ENCODE results near the gene ZFP62. TPM values are rescaled to one million over a fixed set of nuclear protein-coding genes. Genes with fewer than 3 reads are reported as not detected.
A peak's percentile ranks its signal among the peaks of the same experiment; 100 is the strongest.

The ZFP62 gene
- total and polyA plus RNA-seq, 2 donors (not counting 1 experiment from before 2014, with no cell fraction given): 14.4 to 24.1 TPM

DNA sequence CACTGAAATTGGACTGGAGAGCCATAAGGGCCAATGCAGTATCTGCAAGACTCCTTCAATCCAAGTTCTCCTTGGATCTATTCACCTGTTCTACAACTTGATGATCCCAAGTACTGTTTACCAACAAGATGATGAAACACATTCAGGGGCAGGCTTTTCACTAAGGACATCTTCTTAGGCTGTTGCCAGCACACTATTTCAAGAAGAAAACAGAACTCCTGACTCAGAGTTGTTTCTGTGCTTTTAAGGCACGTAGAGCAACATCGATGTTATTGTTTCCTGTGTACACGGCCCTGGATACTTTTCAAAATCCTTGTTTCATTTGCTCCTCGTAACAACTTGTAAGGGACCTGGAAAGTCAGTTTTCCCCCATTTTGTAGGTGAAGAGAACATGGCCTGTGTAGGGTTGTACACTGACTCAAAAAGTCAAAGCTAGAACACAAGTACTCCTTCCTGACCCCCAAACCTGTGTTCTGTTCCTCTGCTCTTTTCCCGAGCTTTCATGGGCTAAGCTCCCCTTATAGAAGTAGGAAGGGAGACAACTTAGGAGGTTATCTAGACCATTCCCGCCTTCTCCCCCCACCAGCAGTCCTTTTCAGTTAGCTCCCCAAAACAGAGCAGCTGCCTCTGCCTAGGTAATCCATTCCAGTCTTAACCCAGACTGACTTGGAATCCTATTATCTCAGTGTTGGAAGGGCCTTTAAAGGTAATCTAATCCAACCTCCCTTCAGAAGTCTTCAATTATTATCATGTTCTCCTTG is 53.2 kb downstream of the ZFP62 start:
- Histone ChIP-seq H4K20me1 (ENCODE audit: control insufficient read depth, extremely low read depth, insufficient read depth, low read length) (no peaks in the 10 kb centered on the region), H3K27ac (ENCODE audit: insufficient read depth, low read length) (no peak overlapping the region), H3K27me3 (ENCODE audit: control insufficient read depth, insufficient read depth, low read length) (no peaks in the 10 kb centered on the region), H3K79me2 (ENCODE audit: control insufficient read depth, insufficient read depth, low read length) (peaks cover 18% of the 10 kb centered on the region), H3K4me3 (replicated peaks in 1 of 4; ENCODE audit: control extremely low read depth in 1 of 4, insufficient read depth in 1 of 4, low read depth in 3 of 4, low read length in 4 of 4) (peak overlapping the region in 2 of 4 experiments; percentile 89 to 93), H3K36me3 (ENCODE audit: control insufficient read depth, insufficient read depth, low read length) (no peaks in the 10 kb centered on the region), H3K9me3 (ENCODE audit: control insufficient read depth, insufficient read depth, low read depth, low read length) (no peaks in the 10 kb centered on the region), H3K9ac (ENCODE audit: insufficient read depth, low read length) (no peak overlapping the region), H2AFZ (ENCODE audit: low read length) (no peak overlapping the region), H3K4me2 (ENCODE audit: extremely low read depth, insufficient read depth, low read length) (peak overlapping the region; percentile 42), H3K4me1 (ENCODE audit: control insufficient read depth, extremely low read depth, insufficient read depth, low read length) (peaks cover 19% of the 10 kb centered on the region)
- no peak for TF ChIP-seq EZH2 (IDR thresholded peaks at IDR 0.05; ENCODE audit: low read length, missing control alignments)
- TF ChIP-seq, protein P1, sequence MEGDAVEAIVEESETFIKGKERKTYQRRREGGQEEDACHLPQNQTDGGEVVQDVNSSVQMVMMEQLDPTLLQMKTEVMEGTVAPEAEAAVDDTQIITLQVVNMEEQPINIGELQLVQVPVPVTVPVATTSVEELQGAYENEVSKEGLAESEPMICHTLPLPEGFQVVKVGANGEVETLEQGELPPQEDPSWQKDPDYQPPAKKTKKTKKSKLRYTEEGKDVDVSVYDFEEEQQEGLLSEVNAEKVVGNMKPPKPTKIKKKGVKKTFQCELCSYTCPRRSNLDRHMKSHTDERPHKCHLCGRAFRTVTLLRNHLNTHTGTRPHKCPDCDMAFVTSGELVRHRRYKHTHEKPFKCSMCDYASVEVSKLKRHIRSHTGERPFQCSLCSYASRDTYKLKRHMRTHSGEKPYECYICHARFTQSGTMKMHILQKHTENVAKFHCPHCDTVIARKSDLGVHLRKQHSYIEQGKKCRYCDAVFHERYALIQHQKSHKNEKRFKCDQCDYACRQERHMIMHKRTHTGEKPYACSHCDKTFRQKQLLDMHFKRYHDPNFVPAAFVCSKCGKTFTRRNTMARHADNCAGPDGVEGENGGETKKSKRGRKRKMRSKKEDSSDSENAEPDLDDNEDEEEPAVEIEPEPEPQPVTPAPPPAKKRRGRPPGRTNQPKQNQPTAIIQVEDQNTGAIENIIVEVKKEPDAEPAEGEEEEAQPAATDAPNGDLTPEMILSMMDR (conservative IDR thresholded peaks at IDR 0.05 in 1 of 2, IDR thresholded peaks at IDR 0.05 in 1 of 2; ENCODE audit: low read depth in 1 of 2, low read length in 2 of 2): no peak
- no peak for DNase-seq (ENCODE audit: low read depth in 2 of 2)

DNA sequence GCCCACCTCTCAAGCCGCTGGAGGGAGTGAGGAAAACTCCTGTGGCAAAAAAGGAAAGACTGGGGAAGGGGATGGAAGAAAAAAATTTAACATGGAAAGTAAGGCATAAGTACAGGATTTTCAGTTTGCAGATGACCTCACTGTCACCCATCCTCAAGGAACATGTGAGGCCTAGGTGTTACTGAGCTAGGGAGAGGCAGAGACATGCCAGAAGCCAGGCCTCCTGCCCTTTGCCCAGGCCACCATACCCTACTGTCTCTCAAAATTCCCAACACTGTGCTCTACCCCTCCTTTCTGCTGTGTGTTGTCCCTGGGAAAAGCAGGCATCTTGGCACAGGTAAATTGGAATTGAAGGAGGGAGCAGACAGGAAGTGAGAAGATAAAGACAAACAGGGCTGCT is 54.0 kb downstream of the ZFP62 start:
- H2AFZ ChIP-seq (ENCODE audit: low read length): no peak overlapping the region
- no peak overlapping the region for H3K27ac ChIP-seq (ENCODE audit: insufficient read depth, low read length)
- no peaks in the 10 kb centered on the region for H3K36me3 ChIP-seq (ENCODE audit: control insufficient read depth, insufficient read depth, low read length)
- no peaks in the 10 kb centered on the region for H3K27me3 ChIP-seq (ENCODE audit: control insufficient read depth, insufficient read depth, low read length)
- no peak for DNase-seq (ENCODE audit: low read depth in 2 of 2)
- H4K20me1 ChIP-seq (ENCODE audit: control insufficient read depth, extremely low read depth, insufficient read depth, low read length): peaks cover under 1% of the 10 kb centered on the region
- H3K9ac ChIP-seq (ENCODE audit: insufficient read depth, low read length): no peak overlapping the region
- H3K4me2 ChIP-seq (ENCODE audit: extremely low read depth, insufficient read depth, low read length): no peak overlapping the region
- peaks cover 19% of the 10 kb centered on the region for H3K4me1 ChIP-seq (ENCODE audit: control insufficient read depth, extremely low read depth, insufficient read depth, low read length)
- peak overlapping the region in 1 of 4 experiments; percentile 89 for H3K4me3 ChIP-seq (replicated peaks in 1 of 4; ENCODE audit: control extremely low read depth in 1 of 4, insufficient read depth in 1 of 4, low read depth in 3 of 4, low read length in 4 of 4)
- peaks cover 18% of the 10 kb centered on the region for H3K79me2 ChIP-seq (ENCODE audit: control insufficient read depth, insufficient read depth, low read length)
- TF ChIP-seq EZH2 (IDR thresholded peaks at IDR 0.05; ENCODE audit: low read length, missing control alignments): no peak
- no peaks in the 10 kb centered on the region for H3K9me3 ChIP-seq (ENCODE audit: control insufficient read depth, insufficient read depth, low read depth, low read length)

DNA sequence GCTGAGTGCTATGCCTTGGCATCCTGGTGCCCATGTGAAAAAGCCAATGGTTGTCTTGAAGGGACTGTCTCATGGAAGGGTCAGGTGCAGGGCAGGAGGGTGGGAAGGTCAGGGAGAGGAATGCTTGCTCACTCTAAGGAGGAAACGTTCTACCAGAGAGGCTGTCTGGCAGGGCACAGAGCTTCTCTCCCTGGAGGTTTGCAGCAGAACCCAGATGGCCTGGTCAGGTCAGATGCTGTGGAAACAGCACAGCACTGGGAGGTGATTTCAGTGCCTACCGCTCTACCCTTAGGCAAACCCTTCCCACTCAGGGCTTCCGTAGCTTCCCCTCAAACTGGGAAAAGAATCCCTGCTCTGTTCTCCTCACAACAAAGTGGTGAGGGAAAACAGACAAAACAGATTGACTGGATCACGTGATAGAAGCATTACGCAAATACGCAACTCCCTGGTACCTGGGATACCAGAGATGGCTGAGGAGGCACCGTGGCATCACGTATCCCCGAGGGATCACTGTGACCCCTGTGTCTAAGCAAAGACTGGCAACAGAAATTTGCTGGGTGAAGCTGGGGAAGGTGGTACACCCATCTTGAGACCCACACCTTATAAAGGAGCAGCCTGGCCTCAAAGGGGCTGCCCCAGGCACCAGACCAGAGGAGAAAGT is 54.6 kb downstream of the ZFP62 start:
- no peak overlapping the region for H2AFZ ChIP-seq (ENCODE audit: low read length)
- H3K36me3 ChIP-seq (ENCODE audit: control insufficient read depth, insufficient read depth, low read length): no peaks in the 10 kb centered on the region
- H3K9ac ChIP-seq (ENCODE audit: insufficient read depth, low read length): no peak overlapping the region
- peaks cover 19% of the 10 kb centered on the region for H3K4me1 ChIP-seq (ENCODE audit: control insufficient read depth, extremely low read depth, insufficient read depth, low read length)
- H3K27me3 ChIP-seq (ENCODE audit: control insufficient read depth, insufficient read depth, low read length): no peaks in the 10 kb centered on the region
- H3K4me2 ChIP-seq (ENCODE audit: extremely low read depth, insufficient read depth, low read length): no peak overlapping the region
- peak overlapping the region in 1 of 4 experiments; percentile 89 for H3K4me3 ChIP-seq (replicated peaks in 1 of 4; ENCODE audit: control extremely low read depth in 1 of 4, insufficient read depth in 1 of 4, low read depth in 3 of 4, low read length in 4 of 4)
- no peak overlapping the region for H3K27ac ChIP-seq (ENCODE audit: insufficient read depth, low read length)
- no peak for DNase-seq (ENCODE audit: low read depth in 2 of 2)
- H4K20me1 ChIP-seq (ENCODE audit: control insufficient read depth, extremely low read depth, insufficient read depth, low read length): peaks cover 4% of the 10 kb centered on the region
- peaks cover 24% of the 10 kb centered on the region for H3K79me2 ChIP-seq (ENCODE audit: control insufficient read depth, insufficient read depth, low read length)
- no peaks in the 10 kb centered on the region for H3K9me3 ChIP-seq (ENCODE audit: control insufficient read depth, insufficient read depth, low read depth, low read length)
- TF ChIP-seq, protein P1 (conservative IDR thresholded peaks at IDR 0.05 in 1 of 2, IDR thresholded peaks at IDR 0.05 in 1 of 2; ENCODE audit: low read depth in 1 of 2, low read length in 2 of 2): no peak
- TF ChIP-seq EZH2 (IDR thresholded peaks at IDR 0.05; ENCODE audit: low read length, missing control alignments): no peak
